H1 (cell line): ENCODE results near the gene WEE2.

ENCODE experiments used
- ASH2L ChIP-seq: fragments of 200-600, 300-600 bp; sonication (generic); IDR thresholded peaks from one replicate; pipeline ENCODE4 v1.7.1; 2017; ENCODE audit warnings: low read length
- BCL11A ChIP-seq, 2 experiments: IDR thresholded peaks; one replicate each; pipeline ENCODE4 v1.6.1; 2011; ENCODE audit warnings: low read depth in 2 of 2, low read length in 2 of 2, mild to moderate bottlenecking in 2 of 2
- BRCA1 ChIP-seq: IDR thresholded peaks from 2 replicates; pipeline ENCODE4 v1.6.1; 2012; ENCODE audit warnings: low read depth, low read length, improper control_type of control experiment
- EZH2 ChIP-seq: fragments of 200-600 bp; sonication (generic); IDR thresholded peaks from 2 replicates; pipeline ENCODE4 v1.7.1; 2012; ENCODE audit warnings: low read depth, mild to moderate bottlenecking, moderate library complexity, low read length, inconsistent platforms; ENCODE audit not compliant: severe bottlenecking
- GABPA ChIP-seq: IDR thresholded peaks from 2 replicates; pipeline ENCODE4 v1.6.1; 2011; ENCODE audit warnings: mild to moderate bottlenecking, low read length, moderate library complexity, borderline replicate concordance; ENCODE audit not compliant: insufficient read depth
- GTF2F1 ChIP-seq: IDR thresholded peaks from 2 replicates; pipeline ENCODE4 v1.6.1; 2012; ENCODE audit warnings: low read depth, low read length, improper control_type of control experiment, borderline replicate concordance
- NRF1 ChIP-seq: IDR thresholded peaks from 2 replicates; pipeline ENCODE4 v1.6.1; 2011; ENCODE audit warnings: mild to moderate bottlenecking, low read depth, low read length, improper control_type of control experiment
- POLR2A ChIP-seq, 2 experiments: IDR thresholded peaks; 1 replicate in 1 of 2; 2 replicates in 1 of 2; pipeline ENCODE4 v1.6.1; 2011; ENCODE audit warnings: low read depth in 2 of 2, low read length in 2 of 2, mild to moderate bottlenecking in 2 of 2; ENCODE audit errors: control extremely low read depth in 1 of 2
- RAD21 ChIP-seq, 2 experiments: IDR thresholded peaks in 1 of 2; conservative IDR thresholded peaks in 1 of 2; 2 replicates each; pipeline ENCODE4 v1.6.1; 2011; ENCODE audit warnings: low read depth in 2 of 2, low read length in 2 of 2, improper control_type of control experiment in 1 of 2, inconsistent platforms in 1 of 2, mild to moderate bottlenecking in 1 of 2, moderate library complexity in 1 of 2
- TBP ChIP-seq: IDR thresholded peaks from 2 replicates; pipeline ENCODE4 v1.6.1; 2011; ENCODE audit warnings: low read depth, low read length, improper control_type of control experiment
- TF ChIP-seq, protein P1 (sequence below): IDR thresholded peaks from 2 replicates; pipeline ENCODE4 v1.6.1; 2012; ENCODE audit warnings: inconsistent platforms
- TF ChIP-seq, protein P2 (sequence below), 3 experiments: IDR thresholded peaks; 1 replicate in 2 of 3; 2 replicates in 1 of 3; pipeline versions ENCODE4 v1.5.1 to v1.6.1; 2011; ENCODE audit warnings: low read length in 3 of 3, mild to moderate bottlenecking in 3 of 3, inconsistent platforms in 2 of 3, low read depth in 1 of 3, moderate library complexity in 1 of 3; ENCODE audit not compliant: insufficient read depth in 1 of 3; ENCODE audit errors: control extremely low read depth in 1 of 3

DNA sequence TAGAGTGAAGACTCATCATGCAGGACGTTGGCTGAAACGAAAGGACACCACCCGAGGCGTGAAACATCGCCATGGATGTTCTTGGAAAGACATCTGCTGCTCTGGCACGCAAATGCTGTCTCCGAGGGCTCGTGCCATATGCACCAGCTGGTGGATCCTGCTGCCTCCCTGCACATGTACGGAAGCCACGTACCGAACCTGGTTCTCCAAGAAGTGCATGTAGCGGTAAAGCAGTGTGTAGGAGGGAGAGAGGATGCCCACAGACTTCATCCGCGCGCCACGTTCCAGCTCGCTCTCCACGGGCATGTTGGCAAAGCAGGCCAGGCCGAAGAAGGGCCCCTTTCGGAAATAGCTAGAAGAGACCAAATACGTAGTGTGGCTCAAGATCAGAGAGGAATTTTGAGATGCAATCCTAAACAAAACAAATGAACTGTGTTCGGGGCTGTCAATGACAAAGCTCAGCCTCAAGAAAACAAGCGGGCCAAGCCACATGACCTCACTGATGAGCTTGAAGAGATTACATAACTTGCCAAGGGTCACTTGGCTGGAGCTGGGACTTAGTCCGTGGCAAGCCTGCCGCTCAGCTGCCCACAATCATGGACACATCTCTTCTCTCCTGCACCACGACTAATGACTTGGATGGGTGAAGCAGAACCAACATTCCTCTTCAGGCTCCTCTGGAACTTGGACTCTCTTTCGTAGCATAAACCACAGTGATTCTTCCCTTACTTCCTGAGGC is 22.7 kb upstream of the WEE2 start:
- TF ChIP-seq, protein P1, sequence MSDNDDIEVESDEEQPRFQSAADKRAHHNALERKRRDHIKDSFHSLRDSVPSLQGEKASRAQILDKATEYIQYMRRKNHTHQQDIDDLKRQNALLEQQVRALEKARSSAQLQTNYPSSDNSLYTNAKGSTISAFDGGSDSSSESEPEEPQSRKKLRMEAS: no peak
- TF ChIP-seq TBP (no peak), GTF2F1 (no peak), ASH2L (no peak), GABPA (no peak), POLR2A (IDR thresholded peaks at IDR 0.05; ENCODE audit: control extremely low read depth in 1 of 2, low read depth in 2 of 2, low read length in 2 of 2) (no peak), EZH2 (no peak), BRCA1 (no peak), BCL11A (IDR thresholded peaks at IDR 0.05; ENCODE audit: low read depth in 2 of 2, low read length in 2 of 2) (no peak), NRF1 (no peak), RAD21 (IDR thresholded peaks at IDR 0.05 in 1 of 2, conservative IDR thresholded peaks at IDR 0.05 in 1 of 2; ENCODE audit: low read depth in 2 of 2, low read length in 2 of 2) (no peak)
- TF ChIP-seq, protein P2, sequence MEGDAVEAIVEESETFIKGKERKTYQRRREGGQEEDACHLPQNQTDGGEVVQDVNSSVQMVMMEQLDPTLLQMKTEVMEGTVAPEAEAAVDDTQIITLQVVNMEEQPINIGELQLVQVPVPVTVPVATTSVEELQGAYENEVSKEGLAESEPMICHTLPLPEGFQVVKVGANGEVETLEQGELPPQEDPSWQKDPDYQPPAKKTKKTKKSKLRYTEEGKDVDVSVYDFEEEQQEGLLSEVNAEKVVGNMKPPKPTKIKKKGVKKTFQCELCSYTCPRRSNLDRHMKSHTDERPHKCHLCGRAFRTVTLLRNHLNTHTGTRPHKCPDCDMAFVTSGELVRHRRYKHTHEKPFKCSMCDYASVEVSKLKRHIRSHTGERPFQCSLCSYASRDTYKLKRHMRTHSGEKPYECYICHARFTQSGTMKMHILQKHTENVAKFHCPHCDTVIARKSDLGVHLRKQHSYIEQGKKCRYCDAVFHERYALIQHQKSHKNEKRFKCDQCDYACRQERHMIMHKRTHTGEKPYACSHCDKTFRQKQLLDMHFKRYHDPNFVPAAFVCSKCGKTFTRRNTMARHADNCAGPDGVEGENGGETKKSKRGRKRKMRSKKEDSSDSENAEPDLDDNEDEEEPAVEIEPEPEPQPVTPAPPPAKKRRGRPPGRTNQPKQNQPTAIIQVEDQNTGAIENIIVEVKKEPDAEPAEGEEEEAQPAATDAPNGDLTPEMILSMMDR (IDR thresholded peaks at IDR 0.05; ENCODE audit: control extremely low read depth in 1 of 3, insufficient read depth in 1 of 3, low read depth in 1 of 3, low read length in 3 of 3): no peak
